ENCODE measurements around the gene PCDHGA3.
A peak's percentile ranks its signal among the peaks of the same experiment; 100 is the strongest.
"Not testable (repeated sequence)": the region's sequence is repeated elsewhere in the genome, so short reads cannot be mapped to it uniquely, and the experiment has no call there.

Gene PCDHGA3

DNA sequence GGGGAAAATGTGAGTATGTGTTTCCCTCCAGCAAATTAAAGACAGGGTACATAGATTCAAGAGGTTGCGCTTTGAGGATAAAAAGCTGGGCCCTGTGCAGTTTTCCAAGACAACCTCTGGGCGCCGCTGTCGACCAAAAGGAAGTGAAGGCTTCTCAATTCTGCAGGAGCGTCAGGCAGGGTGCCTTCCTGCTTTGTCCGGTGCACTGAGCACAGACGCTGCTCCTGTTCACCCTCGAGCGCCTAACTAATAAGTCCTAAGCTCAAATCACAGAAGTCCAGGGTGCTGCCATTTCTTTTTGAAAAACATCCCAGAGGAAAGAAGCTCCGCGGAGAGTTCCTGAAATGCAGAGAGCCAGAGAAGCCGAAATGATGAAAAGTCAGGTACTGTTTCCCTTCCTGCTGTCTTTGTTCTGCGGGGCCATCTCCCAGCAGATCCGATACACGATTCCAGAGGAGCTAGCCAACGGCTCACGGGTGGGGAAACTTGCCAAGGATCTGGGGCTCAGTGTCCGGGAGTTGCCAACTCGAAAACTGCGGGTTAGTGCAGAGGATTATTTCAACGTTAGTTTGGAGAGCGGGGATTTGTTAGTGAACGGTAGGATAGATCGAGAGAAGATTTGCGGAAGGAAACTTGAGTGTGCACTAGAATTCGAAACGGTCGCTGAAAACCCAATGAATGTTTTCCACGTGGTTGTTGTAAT, 6.4 kb downstream of the PCDHGA3 start, which contains the start of gene PCDHGB1:
TSS of gene PCDHGB1 (plus strand) at position 183 of the 703 bp plus-strand sequence. CDS start at position 345, 162 bp downstream.
- peak; percentile 7 for DNase-seq

DNA sequence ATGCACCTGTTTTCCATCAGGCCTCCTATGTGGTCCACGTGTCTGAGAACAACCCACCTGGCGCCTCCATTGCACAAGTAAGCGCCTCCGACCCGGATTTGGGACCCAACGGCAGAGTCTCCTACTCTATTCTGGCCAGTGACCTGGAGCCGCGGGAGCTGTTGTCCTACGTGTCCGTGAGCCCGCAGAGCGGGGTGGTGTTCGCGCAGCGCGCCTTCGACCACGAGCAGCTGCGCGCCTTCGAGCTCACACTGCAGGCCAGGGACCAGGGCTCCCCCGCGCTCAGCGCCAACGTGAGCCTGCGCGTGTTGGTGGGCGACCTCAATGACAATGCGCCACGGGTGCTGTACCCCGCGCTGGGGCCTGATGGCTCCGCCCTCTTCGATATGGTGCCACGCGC, 8.0 kb downstream of the PCDHGA3 start:
- no peak for DNase-seq

DNA sequence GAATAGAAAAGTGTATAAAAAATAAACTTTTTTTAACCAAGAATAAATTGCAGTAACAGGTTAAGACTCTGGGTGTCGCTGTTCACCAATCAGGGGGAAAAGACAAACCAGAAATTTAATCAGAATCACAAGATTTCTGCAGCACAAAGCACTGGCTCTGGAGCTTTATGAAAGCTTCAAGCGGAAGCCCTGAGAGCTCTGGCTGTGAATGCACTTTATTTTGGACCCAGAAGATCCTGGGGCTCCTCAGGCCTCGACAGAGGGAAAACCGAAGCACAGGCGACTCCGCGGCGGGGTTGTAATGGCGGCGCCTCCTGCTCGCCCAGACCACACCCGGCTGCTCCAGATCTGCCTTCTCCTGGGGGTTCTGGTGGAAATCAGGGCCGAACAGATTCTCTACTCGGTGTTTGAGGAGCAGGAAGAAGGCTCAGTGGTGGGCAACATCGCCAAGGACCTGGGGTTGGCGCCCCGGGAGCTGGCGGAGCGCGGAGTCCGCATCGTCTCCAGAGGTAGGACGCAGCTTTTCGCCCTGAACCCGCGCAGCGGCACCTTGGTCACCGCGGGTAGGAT, 11.4 kb downstream of the PCDHGA3 start, which contains the start of gene PCDHGA4:
TSS of gene PCDHGA4 (plus strand) at position 122 of the 570 bp plus-strand sequence. CDS start at position 209, 87 bp downstream.
- no peak for DNase-seq

DNA sequence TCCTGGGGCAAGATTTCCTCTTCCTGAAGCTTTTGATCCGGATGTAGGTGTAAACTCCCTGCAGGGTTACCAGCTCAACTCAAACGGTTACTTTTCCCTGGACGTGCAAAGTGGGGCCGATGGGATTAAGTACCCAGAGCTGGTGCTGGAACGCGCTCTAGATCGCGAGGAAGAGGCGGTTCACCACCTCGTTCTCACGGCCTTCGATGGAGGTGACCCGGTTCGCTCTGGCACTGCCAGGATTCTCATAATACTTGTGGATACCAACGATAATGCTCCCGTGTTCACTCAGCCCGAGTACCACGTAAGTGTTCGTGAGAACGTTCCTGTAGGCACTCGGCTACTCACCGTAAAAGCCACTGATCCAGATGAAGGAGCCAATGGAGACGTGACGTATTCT, 12.0 kb downstream of the PCDHGA3 start:
- DNase-seq, result no peak

DNA sequence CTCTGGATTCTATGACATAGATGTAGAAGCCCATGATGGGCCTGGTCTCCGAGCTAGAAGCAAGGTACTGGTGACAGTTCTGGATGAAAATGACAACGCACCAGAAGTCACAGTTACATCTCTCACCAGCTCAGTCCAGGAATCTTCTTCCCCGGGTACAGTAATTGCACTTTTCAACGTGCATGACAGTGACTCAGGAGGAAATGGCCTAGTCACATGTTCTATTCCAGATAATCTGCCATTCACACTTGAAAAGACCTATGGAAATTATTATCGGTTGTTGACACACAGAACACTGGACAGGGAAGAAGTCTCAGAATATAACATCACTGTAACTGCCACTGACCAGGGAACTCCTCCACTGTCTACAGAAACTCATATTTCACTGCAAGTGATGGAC, 12.5 kb downstream of the PCDHGA3 start:
- DNase-seq, result no peak

DNA sequence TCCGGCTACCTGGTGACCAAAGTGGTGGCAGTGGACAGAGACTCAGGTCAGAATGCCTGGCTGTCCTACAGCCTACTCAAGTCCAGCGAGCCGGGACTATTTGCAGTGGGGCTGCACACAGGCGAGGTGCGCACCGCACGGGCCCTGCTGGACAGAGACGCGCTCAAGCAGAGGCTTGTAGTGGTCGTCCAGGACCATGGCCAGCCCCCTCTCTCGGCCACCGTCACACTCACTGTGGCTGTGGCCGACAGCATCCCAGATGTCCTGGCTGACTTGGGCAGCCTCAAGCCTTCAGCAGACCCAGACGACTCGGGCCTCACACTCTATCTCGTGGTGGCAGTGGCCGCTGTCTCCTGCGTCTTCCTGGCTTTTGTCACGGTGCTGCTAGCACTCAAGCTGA, 13.3 kb downstream of the PCDHGA3 start:
- DNase-seq, result no peak

DNA sequence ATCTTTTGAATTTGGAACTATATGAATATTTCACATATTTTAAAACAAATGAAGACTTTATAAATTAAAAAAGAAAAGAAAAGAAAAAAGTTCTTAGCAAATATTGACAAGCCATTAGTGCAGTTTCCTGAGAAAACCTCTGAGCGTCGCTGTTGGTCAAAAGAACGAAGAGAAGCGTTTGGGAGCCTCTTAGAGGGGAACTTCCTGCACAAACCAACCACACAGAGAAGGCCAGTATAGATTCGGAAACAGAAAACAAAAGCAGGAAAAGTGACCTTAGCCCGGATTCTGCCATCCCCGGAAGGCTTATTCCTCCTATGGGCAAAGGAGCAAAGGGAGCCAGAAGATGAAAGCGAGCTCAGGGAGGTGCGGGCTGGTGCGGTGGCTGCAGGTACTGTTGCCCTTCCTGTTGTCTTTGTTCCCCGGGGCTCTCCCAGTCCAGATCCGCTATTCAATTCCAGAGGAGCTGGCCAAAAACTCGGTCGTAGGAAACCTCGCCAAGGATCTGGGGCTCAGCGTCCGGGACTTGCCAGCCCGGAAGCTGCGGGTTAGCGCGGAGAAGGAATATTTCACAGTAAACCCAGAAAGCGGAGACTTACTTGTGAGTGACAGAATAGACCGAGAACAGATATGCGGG, 16.3 kb downstream of the PCDHGA3 start, which contains the start of gene PCDHGB2:
TSS of gene PCDHGB2 (plus strand) at position 205 of the 637 bp plus-strand sequence. CDS start at position 347, 142 bp downstream.
- no peak for DNase-seq

DNA sequence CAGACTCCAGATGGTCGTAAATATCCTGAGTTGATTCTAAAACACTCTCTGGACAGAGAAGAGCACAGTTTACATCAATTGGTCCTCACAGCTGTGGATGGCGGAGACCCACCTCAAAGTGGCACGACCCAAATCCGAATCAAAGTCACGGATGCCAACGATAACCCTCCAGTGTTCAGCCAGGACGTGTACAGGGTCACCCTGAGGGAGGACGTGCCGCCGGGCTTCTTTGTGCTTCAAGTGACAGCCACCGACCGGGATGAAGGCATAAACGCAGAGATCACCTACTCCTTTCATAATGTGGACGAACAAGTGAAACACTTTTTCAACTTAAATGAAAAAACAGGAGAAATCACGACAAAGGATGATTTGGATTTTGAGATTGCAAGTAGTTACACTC, 17.1 kb downstream of the PCDHGA3 start:
- no peak for DNase-seq

DNA sequence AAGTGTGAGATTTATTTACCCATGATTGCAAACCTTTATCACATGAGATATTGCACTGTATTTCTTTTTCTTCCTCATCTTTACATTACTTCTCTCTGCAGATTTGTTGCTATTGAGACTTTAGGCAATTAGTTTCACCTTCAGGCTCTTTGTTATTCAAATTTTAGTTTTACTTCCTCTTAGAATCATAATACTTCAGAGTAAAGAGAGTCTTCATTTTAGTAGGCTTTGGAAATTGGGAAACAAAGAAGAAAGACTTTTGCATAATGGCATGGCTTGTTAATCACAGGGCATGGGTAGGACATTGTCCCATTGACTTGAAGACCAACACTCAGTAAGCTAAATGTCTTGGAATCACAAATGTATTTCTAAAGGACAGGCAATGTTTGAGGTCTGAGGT, 19.1 kb downstream of the PCDHGA3 start:
- no peak for DNase-seq

DNA sequence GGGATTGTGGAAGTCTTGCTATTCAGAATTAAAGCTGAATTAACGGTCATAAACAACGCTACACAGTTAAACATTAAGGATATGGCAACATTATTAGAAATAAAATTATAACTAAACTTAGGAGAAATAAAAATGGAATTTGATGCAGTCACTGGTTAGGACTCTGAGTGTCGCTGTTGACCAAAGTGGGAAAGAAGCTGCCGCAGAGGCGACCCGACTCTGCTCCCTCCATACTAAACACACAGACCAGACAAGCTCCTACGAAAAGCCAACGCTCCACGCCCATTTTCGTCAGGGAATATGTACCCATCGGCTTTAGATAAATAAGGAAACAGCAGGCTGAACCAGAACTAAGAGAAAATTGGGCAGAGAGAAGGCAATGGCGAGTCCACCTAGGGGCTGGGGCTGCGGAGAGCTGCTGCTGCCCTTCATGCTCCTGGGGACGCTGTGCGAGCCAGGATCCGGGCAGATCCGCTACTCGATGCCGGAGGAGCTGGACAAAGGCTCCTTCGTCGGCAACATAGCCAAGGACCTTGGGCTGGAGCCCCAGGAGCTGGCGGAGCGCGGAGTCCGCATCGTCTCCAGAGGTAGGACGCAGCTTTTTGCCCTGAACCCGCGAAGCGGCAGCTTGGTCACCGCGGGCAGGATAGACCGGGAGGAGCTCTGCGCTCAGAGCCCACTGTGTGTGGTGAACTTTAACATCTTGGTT, 20.5 kb downstream of the PCDHGA3 start, which contains the start of gene PCDHGA5:
TSS of gene PCDHGA5 (plus strand) at position 211 of the 709 bp plus-strand sequence. CDS start at position 380, 169 bp downstream.
- no peak for DNase-seq

DNA sequence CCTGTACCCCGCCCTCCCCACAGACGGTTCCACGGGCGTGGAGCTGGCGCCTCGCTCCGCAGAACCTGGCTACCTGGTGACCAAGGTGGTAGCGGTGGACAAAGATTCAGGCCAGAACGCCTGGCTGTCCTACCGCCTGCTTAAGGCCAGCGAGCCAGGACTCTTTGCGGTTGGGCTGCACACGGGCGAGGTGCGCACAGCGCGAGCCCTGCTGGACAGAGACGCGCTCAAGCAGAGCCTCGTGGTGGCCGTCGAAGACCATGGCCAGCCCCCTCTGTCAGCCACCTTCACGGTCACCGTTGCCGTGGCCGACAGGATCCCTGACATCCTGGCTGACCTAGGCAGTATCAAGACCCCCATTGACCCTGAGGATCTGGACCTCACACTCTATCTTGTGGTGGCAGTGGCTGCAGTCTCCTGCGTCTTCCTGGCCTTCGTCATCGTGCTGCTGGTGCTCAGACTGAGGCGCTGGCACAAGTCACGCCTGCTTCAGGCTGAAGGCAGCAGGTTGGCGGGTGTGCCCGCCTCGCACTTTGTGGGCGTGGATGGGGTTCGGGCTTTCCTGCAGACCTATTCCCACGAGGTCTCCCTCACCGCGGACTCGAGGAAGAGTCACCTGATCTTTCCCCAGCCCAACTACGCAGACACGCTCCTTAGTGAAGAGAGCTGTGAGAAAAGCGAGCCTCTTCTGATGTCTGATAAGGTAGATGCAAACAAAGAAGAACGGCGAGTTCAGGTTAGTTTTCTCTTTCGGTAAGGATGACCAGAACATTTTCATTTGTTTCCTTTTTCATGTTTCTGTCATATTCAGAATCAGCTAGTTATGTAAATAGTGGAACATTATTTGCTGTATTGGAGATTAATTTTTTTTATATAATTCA, 22.6 kb downstream of the PCDHGA3 start:
- DNase-seq, result no peak

DNA sequence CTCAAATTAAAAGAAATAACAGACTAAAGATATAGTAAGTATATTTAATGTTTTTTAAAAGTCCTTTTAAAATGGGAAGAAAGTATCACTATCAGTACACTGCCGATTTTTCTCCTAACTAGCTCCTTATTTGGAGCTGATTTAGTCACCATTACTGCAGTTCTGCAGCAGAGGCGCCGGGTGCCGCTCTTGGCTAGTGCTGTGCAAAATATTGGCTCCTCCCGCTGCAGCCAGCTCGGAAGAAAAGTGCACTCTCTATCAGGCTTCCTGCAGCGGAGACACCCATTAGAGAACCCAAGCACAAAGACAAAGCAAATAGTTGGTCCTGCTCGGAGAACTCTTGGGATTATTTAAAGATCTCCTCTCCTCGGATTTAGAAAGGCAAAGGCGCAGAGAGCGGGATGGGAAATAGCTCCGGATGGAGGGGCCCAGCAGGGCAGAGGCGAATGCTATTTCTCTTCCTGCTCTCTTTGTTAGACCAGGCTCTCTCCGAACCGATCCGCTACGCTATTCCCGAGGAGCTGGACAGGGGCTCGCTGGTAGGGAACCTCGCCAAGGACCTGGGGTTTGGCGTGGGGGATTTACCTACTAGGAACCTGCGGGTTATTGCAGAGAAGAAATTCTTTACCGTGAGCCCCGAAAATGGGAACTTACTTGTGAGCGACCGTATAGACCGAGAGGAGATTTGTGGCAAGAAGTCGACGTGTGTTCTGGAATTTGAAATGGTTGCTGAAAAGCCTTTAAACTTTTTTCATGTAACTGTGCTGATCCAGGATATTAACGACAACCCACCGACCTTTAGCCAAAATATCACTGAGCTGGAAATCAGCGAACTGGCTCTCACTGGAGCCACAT, 26.6 kb downstream of the PCDHGA3 start, which contains the start of gene PCDHGB3:
TSS of gene PCDHGB3 (plus strand) at position 249 of the 855 bp plus-strand sequence. CDS start at position 402, 153 bp downstream.
- peak; percentile 10 for DNase-seq

DNA sequence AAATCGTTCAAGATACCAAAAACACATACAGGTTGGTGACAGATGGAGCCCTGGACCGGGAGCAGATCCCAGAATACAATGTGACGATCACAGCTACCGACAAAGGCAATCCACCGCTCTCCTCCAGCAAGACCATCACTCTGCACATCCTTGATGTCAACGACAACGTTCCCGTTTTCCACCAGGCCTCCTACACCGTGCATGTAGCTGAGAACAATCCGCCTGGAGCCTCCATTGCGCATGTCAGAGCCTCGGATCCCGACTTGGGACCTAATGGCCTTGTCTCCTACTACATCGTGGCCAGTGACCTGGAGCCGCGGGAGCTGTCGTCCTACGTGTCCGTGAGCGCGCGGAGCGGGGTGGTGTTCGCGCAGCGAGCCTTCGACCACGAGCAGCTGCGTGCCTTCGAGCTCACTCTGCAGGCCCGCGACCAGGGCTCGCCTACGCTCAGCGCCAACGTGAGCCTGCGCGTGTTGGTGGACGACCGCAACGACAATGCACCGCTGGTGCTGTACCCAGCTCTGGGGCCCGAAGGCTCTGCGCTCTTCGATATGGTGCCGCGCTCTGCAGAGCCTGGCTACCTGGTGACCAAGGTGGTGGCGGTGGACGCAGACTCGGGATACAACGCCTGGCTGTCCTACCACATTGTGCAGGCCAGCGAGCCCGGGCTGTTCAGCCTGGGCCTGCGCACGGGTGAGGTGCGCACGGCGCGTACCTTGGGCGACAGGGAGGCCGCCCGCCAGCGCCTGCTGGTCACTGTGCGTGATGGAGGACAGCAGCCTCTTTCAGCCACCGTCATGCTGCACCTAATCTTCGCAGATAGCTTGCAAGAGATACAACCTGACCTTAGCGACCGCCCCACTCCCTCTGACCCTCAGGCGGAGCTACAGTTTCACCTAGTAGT, 28.2 kb downstream of the PCDHGA3 start:
- no peak for DNase-seq

DNA sequence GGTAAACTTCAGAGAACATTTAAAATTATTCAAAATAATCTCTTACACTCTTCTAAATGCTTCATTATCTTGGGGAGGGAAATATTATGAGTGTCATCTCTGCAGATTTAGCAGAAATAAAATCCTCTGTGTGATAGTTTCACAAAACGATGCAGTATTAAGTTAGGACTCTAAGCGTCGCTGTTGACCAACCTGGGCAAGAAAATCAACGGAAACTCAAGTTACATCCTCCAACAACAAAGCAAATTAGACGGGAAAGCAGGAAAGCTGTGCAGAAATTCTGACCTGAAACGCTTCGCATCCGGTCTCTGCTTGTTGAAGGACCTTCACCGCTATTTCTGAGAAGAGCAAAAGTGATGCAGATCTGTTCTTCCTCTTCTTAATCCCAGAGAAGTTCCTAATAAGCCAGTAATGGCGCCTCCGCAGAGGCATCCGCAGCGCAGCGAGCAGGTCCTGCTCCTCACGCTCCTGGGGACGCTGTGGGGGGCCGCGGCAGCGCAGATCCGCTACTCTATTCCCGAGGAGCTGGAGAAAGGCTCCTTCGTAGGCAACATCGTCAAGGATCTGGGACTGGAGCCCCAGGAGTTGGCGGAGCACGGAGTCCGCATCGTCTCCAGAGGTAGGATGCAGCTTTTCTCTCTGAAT, 30.2 kb downstream of the PCDHGA3 start, which contains the start of gene PCDHGA6:
TSS of gene PCDHGA6 (plus strand) at position 219 of the 645 bp plus-strand sequence. CDS start at position 412, 193 bp downstream.
- no peak for DNase-seq

DNA sequence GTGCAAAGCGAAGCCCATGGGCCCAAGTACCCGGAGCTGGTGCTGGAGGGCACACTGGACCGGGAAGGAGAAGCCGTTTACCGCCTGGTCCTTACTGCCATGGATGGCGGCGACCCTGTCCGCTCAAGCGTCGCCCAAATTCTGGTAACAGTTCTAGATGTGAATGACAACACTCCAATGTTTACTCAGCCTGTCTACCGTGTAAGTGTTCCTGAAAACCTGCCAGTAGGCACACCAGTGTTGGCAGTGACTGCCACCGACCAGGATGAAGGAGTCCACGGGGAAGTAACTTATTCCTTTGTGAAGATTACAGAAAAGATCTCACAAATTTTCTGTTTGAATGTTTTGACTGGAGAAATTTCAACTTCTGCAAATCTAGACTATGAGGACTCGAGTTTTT, 31.0 kb downstream of the PCDHGA3 start:
- no peak for DNase-seq

DNA sequence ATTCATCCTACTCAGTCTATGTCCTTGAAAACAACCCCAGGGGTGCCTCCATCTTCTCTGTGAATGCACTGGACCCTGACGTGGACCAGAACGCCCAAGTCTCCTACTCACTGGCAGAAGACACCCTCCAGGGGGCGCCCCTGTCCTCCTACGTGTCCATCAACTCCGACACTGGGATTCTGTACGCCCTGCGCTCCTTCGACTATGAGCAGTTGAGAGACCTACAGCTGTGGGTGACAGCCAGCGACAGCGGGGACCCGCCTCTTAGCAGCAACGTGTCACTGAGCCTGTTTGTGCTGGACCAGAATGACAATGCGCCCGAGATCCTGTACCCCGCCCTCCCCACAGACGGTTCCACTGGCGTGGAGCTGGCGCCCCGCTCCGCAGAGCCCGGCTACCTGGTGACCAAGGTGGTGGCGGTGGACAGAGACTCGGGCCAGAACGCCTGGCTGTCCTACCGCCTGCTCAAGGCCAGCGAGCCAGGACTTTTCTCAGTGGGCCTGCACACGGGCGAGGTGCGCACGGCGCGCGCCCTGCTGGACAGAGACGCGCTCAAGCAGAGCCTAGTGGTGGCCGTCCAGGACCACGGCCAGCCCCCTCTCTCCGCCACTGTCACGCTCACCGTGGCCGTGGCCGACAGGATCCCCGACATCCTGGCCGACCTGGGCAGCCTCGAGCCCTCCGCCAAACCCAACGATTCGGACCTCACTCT, 32.0 kb downstream of the PCDHGA3 start:
- not testable (repeated sequence) for DNase-seq

DNA sequence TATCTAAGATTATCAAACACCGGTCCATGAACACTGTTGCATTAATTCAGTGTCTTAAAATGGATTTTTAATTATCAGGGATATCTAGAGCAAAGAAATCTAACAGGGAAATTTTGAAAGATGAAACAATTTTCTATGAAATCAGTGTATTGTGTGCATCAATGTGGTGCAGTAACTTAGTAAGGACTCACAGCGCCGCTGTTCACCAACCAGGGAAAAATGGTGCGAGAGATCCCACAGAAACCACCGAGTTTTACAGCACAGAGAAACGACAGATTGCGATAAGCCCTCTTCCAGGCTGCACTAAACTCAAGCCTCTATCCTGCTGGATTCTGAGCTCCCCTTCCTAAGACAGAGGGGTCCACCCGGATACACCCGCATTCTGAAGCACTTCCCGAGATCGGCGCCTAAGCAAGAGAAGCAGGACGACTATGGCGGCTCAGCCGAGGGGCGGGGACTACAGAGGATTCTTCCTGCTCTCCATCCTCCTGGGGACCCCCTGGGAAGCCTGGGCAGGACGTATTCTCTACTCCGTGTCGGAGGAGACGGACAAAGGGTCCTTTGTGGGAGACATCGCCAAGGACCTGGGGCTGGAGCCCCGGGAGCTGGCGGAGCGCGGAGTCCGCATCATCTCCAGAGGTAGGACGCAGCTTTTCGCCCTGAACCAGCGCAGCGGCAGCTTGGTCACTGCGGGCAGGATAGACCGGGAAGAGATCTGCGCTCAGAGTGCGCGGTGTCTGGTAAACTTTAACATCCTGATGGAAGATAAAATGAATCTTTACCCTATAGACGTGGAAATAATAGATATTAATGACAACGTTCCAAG, 39.1 kb downstream of the PCDHGA3 start, which contains the start of gene PCDHGA7:
TSS of gene PCDHGA7 (plus strand) at position 274 of the 826 bp plus-strand sequence. CDS start at position 432, 158 bp downstream.
- no peak for DNase-seq

Measured in activated effector memory CD4-positive, alpha-beta T cell treated with Interleukin-2 at 50 U/mL for 16 hours (primary cell).